Amniotic stem cell (primary cell): ENCODE results near the gene PCDHGC5.

Experiments
- DNase-seq: peaks from one replicate; lab custom pipeline; 2025; lab: John Stamatoyannopoulos, UW

The PCDHGC5 gene

GRCh38 chr5:141513627-141514329 is 24.9 kb downstream of the PCDHGC5 start:
- DNase-seq: peak; percentile 83

GRCh38 chr5:141514330-141515133 is 25.7 kb downstream of the PCDHGC5 start:
- no peak for DNase-seq

GRCh38 chr5:141515141-141515540 is 26.3 kb downstream of the PCDHGC5 start:
- DNase-seq: no peak

- DNase-seq: no peak
Measured at GRCh38 chr5:141515946-141516671, 27.2 kb downstream of the PCDHGC5 start.

DNA sequence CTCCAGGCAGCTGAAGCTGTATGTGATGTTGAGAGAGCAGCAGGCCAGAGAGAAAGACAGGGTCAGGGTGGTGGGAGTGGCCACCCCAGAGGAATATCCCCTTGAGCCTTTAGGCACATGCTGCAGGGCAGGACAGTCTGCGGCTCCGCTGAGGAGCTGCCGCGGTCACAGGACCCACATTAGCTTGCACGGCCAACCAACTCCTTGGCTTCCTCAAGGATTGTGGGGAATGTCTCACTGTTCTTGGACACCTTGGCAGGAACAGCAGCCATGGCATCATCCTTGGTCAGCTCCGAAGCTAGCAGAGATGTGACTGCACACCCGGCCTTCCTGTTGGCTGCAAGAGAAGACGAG is 27.8 kb downstream of the PCDHGC5 start:
- DNase-seq: no peak

DNA sequence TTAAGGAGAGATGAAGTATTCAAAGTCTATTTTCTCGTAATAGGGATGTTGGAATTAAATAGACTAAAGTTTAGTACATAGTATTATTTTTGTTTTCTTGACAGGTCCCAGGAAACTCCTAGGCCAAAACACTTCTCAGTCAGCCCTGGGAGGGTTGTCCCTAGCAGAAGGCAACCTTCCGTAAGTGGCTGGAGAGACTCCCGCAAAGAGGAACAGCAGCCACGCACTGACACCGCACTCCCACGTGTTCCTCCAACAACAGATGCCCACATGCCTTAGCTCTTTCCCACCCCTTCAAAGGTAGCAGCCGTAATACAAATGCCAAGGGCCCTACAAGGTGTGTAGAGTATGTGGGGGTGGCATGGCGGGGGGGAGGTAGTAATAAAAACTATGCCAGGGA is 28.4 kb downstream of the PCDHGC5 start:
- no peak for DNase-seq

GRCh38 chr5:141517880-141518617 is 29.2 kb downstream of the PCDHGC5 start:
- no peak for DNase-seq

DNA sequence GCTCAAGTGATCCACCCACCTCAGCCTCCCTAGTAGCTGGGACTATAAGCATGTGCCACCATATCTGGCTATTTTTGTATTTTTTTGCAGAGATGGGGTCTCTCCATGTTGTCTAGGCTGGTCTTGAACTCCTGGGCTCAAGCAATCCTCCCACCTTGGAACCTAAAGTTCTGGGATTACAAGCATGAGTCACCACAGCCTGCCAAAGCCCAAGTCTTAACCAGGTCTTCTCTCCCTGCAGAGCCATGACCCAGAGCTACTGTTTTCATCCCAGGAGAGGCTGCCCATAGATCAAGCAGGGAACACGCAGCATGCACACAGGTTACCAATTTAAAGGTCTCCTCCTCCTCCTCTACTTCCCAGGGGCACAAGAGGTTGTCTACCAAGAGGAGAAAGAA is 29.7 kb downstream of the PCDHGC5 start:
- no peak for DNase-seq

DNA sequence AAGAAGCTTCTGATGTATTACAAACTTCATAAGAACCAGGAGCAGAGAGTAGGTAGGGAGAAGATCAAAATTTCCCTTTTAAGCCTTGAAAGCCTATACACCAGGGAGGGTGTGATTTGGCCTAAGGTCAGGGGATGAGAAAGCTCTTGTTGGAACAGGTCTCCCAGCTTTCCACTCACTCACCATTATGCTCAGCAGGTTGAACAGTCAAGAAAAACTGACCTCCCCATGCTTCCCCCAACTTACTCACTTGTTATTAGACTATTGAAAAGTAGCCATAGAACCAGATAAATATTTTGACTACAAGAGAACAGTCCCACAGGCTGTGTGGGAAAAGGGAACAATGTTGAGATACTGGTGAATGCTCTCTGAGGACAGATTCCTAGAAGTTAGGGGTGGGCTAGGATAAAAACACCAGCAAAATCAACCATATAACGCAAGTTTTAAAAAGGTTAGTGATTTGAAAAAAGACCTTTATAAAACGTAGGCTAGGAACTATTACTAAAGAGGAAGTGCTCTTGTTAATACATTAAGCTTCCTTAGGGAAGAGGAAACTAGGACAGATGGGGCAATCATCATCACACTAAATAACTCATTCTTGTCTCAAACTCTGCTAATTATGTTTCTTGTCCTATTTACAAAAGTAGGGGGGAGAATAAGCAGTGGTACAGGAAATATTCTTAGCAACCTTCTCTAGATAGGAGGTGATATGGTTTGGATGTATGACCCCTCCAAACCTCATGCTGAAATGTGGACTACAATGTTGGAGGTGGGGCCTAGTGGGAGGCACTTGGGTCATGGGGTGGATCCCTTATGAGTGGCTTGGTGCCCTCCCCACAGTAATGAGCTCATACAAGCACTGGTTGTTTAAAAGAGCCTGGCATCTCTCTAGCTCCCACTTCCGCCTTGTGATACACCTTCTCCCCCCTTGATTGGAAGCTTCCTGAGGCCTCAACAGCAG is 31.0 kb downstream of the PCDHGC5 start:
- no peak for DNase-seq

- DNase-seq: peak; percentile 90
Measured at GRCh38 chr5:141521244-141521781, 32.4 kb downstream of the PCDHGC5 start.

DNA sequence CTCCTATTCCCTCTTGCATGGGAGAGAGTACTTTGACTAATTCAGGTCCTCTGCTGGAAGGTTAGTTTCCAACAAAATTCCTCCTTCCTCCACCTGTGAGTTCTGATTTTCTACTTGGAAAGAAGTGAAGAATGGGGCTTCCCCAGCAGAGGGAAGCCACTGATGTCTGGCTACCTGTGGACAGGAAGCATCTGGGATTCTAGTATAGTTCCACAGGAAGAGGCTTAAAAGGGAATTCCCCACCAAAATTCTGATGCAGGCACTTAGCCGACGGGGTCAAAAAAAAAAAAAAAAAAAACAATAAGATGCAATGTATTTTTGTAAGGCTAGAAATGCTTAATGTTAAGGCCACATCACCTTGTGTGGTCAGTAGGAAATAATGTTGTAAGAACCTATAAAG is 33.4 kb downstream of the PCDHGC5 start:
- DNase-seq: no peak

- no peak for DNase-seq
Measured at GRCh38 chr5:141523991-141524390, 35.1 kb downstream of the PCDHGC5 start.

- DNase-seq: peak; percentile 98
Measured at GRCh38 chr5:141524604-141525597, 36.0 kb downstream of the PCDHGC5 start.

DNA sequence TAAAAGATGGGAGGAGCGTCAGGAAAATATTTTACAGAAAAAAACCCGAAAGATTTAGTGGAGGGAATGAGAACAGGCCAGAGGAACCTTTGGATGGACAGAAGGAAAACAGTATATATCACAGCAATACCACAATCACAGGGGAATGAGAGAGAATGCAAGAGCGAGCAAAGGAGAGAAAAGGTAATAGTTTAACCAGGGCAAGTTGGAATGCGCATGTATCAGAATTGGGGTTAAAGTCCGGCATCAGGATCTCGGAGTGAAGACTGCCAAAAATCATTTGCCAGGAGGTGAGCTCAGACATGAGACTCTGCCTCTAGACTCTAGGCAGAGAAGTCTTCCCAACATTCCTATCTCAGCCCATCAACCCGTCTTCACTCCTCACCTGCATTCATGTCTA is 36.8 kb downstream of the PCDHGC5 start:
- no peak for DNase-seq

DNA sequence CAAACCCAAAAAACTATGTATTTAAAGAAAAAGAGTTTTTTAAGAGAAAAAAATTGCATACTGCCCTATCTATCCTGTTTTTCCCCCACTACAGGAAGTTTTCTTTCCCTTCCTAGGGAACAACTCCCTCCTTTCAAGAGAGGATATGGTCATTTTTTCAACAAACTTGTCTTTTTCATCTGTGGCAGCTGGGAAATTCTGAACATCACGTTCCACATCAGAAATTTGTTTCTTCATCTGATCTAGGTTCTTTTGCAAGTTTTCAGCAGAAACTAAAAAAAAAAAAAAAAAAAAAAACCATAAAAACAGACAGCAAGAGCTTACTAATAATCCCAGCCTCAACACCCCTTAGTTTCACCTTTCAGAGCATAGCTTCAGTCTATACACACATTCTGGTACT is 38.5 kb downstream of the PCDHGC5 start:
- no peak for DNase-seq

GRCh38 chr5:141528291-141528984 is 39.6 kb downstream of the PCDHGC5 start:
- DNase-seq: no peak

- DNase-seq: no peak
Measured at GRCh38 chr5:141529002-141529401, 40.1 kb downstream of the PCDHGC5 start.

GRCh38 chr5:141529873-141530272 is 41.0 kb downstream of the PCDHGC5 start:
- DNase-seq: no peak

- DNase-seq: no peak
Measured at GRCh38 chr5:141532726-141533125, 43.8 kb downstream of the PCDHGC5 start.
